Stimulated activated CD4-positive, alpha-beta T cell treated with anti-CD3 and anti-CD28 coated beads, Interleukin-1b, Interleukin-23, amount 100 ng/mL, for 4 hours (primary cell): Measurements from ENCODE around the gene HIBADH.
"Not testable (repeated sequence)": the region's sequence is repeated elsewhere in the genome, so short reads cannot be mapped to it uniquely, and the experiment has no call there.

Experiments used
- DNase-seq, 2 donors: peaks; one replicate each; pipeline ENCODE4 v3.0.0-alpha.2; 2020; ENCODE audit warnings: low read depth in 2 of 2

HIBADH gene

GRCh38 chr7:27548304-27548703 is 114.4 kb downstream of the HIBADH start:
- no peak for DNase-seq

GRCh38 chr7:27547401-27547800 is 115.3 kb downstream of the HIBADH start:
- DNase-seq, result no peak

- DNase-seq, result no peak
These were observed 116.1 kb downstream of the HIBADH start for GRCh38 chr7:27546610-27547009.

- DNase-seq, result no peak
These were observed 126.9 kb downstream of the HIBADH start for GRCh38 chr7:27535795-27536194.

GRCh38 chr7:27533652-27534081 is 129.0 kb downstream of the HIBADH start:
- no peak for DNase-seq

GRCh38 chr7:27532314-27532713 is 130.4 kb downstream of the HIBADH start:
- no peak for DNase-seq

GRCh38 chr7:27527348-27527714 is 135.4 kb downstream of the HIBADH start:
- no peak for DNase-seq

GRCh38 chr7:27526611-27527347 is 135.9 kb downstream of the HIBADH start:
- DNase-seq, result no peak

GRCh38 chr7:27526131-27526530 is 136.6 kb downstream of the HIBADH start:
- no peak for DNase-seq

- no peak for DNase-seq
These were observed 139.4 kb downstream of the HIBADH start for GRCh38 chr7:27523321-27523720.

- DNase-seq, result no peak
These were observed 140.1 kb downstream of the HIBADH start for GRCh38 chr7:27522566-27522965.

- no peak for DNase-seq
These were observed 141.6 kb downstream of the HIBADH start for GRCh38 chr7:27520815-27521790.

GRCh38 chr7:27519793-27520469 is 142.8 kb downstream of the HIBADH start:
- no peak for DNase-seq

GRCh38 chr7:27518561-27519350 is 143.9 kb downstream of the HIBADH start:
- DNase-seq, result no peak

- no peak for DNase-seq
These were observed 146.3 kb downstream of the HIBADH start for GRCh38 chr7:27516421-27516820.

GRCh38 chr7:27515933-27516332 is 146.8 kb downstream of the HIBADH start:
- no peak for DNase-seq

GRCh38 chr7:27514861-27515260 is 147.8 kb downstream of the HIBADH start:
- DNase-seq, result no peak

- no peak for DNase-seq
These were observed 148.8 kb downstream of the HIBADH start for GRCh38 chr7:27513885-27514284.

- not testable (repeated sequence) for DNase-seq
These were observed 151.3 kb downstream of the HIBADH start for GRCh38 chr7:27511370-27511769.

- no peak for DNase-seq
These were observed 152.1 kb downstream of the HIBADH start for GRCh38 chr7:27510541-27510940.

- not testable (repeated sequence) for DNase-seq
These were observed 160.8 kb downstream of the HIBADH start for GRCh38 chr7:27501879-27502278.
